AG09319 (cell line): Measurements from ENCODE around the gene COQ10B.

Experiments
- DNase-seq: peaks from one replicate; pipeline ENCODE4 v3.0.0-alpha.2; 2010; ENCODE audit warnings: low read depth; ENCODE audit errors: extremely low read depth
- TF ChIP-seq, protein P1 (sequence below): IDR thresholded peaks from 2 replicates; pipeline ENCODE4 v1.5.1; 2011; ENCODE audit warnings: low read depth, mild to moderate bottlenecking, inconsistent platforms, low read length, moderate library complexity

The COQ10B gene

DNA sequence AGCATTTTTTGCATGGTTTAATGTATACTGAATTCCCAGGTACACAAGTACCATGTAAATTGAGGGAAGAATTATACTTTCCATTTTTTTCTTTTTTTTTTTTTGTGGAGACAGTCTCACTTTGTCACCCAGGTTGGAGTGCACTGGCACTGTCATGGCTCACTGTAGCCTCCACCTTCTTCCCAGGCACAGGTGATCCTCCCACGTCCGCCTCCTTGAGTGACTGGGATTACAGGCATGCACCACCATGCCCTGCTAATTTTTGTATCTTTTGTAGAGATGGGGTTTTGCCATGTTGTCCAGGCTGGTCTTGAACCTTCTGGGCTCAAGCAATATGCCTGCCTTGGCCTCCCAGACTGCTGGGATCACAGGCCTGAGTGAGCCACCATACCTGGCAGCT, 50.6 kb downstream of the COQ10B start:
- TF ChIP-seq, protein P1, sequence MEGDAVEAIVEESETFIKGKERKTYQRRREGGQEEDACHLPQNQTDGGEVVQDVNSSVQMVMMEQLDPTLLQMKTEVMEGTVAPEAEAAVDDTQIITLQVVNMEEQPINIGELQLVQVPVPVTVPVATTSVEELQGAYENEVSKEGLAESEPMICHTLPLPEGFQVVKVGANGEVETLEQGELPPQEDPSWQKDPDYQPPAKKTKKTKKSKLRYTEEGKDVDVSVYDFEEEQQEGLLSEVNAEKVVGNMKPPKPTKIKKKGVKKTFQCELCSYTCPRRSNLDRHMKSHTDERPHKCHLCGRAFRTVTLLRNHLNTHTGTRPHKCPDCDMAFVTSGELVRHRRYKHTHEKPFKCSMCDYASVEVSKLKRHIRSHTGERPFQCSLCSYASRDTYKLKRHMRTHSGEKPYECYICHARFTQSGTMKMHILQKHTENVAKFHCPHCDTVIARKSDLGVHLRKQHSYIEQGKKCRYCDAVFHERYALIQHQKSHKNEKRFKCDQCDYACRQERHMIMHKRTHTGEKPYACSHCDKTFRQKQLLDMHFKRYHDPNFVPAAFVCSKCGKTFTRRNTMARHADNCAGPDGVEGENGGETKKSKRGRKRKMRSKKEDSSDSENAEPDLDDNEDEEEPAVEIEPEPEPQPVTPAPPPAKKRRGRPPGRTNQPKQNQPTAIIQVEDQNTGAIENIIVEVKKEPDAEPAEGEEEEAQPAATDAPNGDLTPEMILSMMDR, result no peak
- DNase-seq, result no peak

DNA sequence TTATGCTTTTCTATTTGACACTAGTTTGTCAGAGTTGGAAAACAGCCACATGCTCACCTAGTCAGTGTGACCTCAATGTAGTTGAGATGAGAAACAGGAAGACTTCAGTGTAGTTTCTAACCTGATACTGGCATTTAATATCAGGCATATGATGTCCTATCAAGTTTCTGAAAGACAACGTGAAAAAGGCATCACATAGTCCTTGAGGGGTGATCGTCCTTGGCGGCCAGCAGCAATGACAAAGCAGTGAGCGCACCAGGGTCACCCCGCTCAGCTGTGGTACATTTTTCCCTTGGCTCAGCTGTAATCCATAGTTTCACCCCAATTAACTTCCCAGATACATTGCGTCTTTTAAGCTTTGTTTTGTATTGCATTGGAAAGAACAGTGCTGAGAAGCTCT, 51.2 kb downstream of the COQ10B start:
- DNase-seq, result no peak
- TF ChIP-seq, protein P1, result no peak

DNA sequence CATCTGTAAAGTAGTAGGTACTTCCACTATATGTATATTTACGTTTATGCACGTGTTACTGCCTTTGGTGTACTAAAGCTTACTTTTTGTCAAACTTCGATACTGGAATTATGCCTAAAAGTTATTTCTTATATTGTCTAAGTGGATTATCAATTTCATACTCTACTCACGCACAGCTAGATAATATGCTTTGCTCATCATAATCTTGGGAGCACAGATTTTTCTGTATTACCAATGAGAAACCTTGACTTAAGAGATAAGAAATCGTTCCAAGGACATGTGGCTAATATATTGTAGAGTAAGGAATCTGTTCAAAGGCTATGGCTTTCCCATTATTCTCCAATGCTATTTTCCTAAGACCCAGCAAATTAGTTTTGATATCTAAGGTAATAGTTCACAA, 53.3 kb downstream of the COQ10B start:
- TF ChIP-seq, protein P1, result no peak
- DNase-seq, result no peak

DNA sequence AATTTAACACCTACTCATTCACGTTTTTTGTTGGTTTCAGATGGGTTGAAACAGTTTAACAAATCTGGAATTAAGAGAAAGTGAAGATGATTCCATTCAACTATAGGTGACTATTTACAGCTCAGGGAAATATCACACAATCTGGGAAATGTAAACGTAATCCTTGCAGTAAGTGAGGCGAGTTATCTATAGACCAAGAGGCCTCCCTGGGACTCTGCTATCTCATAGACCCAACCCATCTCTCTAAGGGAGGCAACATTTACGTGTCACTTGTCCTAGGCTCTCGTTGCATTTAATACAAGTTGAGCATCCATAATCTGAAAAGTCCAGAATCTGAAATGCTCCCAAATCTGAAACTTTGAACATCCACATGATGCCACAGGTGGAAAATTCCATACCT, 60.6 kb downstream of the COQ10B start:
- TF ChIP-seq, protein P1, result no peak
- DNase-seq, result no peak

DNA sequence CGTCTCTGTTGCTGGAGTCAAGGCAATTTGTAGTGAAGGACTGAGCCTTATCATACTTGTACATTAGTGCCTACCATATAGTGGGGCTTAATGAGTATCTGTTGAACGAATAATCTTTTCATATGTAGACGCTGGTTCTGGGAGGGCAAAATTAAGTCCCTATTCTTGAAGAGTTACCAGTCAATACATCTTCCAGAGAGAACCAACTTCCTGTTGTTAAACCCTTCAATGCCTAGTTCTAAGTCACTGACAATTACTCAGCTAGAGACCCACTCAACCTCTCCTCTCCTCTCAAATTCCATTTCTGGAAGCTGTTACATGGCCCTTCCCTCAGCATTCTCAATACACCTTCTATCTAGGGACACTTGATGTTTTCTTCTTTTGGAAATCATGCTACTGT, 61.4 kb downstream of the COQ10B start:
- TF ChIP-seq, protein P1, result no peak
- DNase-seq, result no peak

DNA sequence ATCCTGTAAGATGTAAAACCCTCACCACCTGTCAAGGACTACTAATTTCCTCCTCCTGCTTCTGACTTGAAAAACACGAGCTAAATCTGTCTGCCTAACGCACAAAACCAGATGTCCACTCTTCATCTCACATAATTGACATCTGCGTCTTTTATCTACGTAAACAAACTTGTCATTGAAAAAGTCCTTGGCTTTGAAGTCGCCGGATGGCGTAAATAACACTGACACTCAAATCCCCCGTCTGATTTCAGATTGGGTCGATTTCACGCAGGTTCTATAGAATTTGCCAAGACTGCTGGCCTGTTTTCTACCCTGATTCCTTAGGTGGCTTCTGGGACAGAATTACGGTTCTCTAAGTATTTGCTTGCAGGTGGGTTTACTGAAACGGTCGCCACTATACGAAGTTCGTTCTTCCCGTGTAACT, 62.0 kb downstream of the COQ10B start:
- DNase-seq, result no peak
- TF ChIP-seq, protein P1, result no peak

DNA sequence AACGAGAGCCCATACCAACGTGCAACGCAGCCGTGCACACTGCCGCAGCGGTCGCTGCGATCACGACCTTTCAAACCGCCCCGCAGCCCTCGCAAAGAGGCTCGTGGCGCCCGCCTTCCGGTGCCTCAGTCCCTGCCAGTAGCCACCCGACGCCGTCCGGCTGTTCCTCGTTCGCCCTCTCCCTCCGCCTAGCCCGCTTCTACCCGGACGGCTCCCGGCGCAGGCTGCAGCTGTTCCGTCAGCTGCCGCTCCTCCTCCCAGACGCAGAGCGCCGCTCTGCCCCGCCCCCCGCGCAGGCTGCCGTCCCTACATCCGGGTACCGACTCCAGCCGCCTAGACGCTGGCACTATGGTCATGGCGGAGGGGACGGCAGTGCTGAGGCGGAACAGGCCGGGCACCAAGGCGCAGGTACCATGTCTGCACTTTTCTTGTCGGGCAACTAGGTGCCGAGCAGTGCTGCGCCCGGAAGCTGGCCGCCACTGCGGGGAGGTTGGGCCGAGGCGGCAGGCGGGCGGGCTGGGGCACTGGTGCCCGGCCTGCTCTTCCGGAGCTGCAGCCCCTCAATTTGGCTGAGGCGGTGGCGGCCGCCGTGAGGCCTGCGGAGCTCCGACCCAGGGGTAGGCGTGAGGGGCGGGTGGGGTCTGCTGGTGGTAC, 62.5 kb downstream of the COQ10B start, which contains the start of gene MOB4:
MOB4 (plus strand) TSS at position 328 of the 654 bp plus-strand sequence; CDS start at position 349, 21 bp downstream.
- TF ChIP-seq, protein P1, result no peak

More for the DNA sequence above, 62.5 kb downstream of the COQ10B start, which contains the start of gene MOB4:
- peak; percentile 87 for DNase-seq
